HG03565 (cell line): ENCODE results near the gene CEBPG.

Experiments used
- ATAC-seq: cut with Tn5 transposase; IDR thresholded peaks from one replicate; pipeline ENCODE4 v1.9.1; 2021; ENCODE audit warnings: mild to moderate bottlenecking, moderate library complexity; ENCODE audit not compliant: unreplicated experiment

Gene CEBPG

DNA sequence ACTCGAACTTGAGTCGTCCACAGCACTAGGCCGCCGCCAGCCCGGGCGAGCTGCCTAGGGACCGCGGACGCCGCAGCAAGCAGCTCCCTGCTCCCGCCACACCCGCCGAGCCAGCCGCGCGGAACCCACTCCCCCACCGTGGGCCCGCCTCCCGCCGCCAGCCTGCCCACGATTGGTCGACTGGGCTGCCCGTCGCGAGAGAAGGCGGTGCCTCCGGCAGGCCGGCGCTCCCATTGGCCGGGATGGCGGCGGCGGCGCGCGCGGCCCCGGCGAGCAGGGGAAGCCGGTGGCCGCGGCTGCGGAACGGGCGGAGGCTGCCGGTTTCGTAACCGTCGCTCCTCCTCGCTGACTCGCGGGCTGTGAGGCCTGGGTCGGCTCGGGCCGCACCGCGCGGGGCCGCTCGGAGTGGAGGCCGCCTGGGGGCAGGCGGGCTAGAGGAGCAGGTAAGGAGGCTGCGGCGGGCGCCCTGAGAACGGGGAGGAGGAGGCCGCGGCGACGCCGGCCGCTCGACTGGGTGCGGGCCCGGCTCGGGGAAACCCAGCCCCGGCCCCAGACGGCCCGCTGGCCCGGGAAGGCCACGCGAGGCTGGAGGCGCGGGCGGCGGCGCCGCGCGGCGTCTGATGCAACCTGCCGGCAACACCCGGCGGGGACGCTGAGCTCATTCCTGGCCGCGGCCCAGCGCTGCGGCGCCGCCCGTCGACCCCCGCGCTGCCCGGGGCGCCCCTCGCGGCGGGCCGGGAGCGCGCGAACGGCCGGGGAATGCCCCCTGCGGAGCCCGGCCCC lies at the start of gene CEBPG:
Gene CEBPG, plus strand, starts transcription at position 257 of the 783 bp plus-strand sequence. CDS start 5,531 bp downstream, outside the sequence.
- peak; percentile 77 for ATAC-seq

- no peak for ATAC-seq
Measured at GRCh38 chr19:33324628-33325027, 48.9 kb upstream of the CEBPG start.

DNA sequence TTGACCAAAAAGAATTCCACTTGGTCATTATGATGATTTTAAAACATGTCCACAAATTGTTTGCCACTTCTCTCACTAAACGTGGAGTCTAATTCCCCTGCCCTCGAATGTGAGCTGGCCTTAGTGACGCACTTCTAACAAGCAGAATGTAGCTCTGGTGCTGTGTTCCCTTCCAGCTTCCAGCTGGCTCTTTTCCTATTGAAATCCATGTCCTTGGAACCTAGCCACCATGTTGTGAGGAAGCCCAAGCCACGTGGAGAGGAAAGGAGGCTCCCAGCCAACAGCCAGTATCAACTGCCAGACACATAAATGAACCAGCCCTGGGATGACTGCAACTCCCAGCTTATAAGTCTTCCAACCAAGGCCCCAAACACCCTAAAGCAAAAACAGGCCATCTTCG lies 47.6 kb upstream of the CEBPG start:
- ATAC-seq = no peak

DNA sequence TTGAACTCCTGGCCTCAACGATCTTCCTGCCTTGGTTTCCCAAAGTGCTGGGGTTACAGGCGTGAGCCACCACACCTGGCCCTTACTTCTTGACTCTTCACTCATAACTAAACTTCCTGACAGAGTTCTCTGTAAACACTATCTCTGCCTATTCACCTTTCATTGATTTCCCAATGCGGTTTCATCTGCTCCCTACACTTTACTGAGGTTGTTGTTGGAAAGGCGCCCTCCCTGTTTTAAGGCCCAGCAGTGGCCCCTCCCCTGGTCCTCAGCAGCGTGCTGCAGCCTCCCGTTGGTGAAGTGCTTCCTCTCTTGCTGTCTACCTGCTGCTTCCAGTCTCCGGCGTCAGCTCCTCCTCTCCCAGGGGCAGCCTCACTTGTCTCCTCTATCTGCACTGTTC lies 44.4 kb upstream of the CEBPG start:
- ATAC-seq = no peak

DNA sequence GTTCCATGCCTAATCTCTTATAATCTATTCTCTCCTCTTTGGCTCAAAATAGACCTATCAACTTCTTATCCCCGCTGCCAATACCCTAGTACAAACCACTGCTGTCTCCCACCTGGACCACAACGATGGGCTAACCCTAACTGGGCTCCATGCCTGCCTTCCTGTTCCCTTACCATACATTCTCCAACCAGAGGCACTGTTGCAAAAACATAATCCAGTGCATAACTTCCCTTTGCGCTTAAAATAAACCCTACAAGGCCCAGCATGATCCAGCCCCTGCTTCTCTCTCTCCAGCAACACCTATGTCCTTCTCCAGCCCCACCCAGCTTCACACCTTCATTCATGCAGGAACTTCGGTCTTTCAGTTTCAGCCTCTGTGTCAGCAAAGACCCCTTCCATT lies 43.8 kb upstream of the CEBPG start:
- ATAC-seq = no peak

DNA sequence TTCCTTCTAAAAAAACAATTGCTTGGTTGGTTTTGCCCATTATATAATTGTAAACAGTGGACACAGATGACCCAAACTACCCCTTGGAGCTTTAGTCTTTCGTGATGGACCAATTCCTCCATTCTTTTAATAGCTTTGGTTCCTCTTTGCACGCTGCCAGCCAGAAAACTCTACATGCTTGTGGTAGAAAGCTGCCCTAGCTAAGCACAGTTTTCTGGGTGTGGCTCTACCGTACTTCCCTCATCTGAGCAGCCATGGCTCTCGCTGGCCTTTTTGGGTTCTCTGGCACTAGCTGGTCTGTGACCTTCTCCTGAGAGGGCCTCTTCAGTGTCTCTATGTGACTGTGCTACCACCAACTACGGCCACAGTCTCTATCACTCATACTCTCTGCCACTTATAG lies 41.3 kb upstream of the CEBPG start:
- no peak for ATAC-seq

- ATAC-seq = no peak
Measured at GRCh38 chr19:33333151-33333550, 40.4 kb upstream of the CEBPG start.

GRCh38 chr19:33333642-33334041 lies 39.9 kb upstream of the CEBPG start:
- no peak for ATAC-seq

DNA sequence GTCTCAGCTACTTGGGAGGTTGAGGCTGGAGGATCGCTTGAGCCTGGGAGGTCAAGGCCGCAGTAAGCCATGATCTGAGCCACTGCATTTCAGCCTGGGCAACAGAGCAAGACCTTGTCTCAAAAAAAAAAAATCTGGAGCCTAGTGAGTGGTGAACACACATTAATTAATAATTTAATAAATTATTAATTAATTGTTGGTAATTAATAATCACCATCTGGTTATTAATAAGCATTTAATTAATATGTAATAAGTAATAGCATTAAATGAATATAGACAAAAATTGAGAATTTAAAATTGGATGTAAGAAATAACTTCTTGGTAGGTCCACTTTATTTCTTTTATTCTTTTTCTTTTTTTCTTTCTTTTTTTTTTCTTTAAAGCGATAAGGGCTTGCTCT lies 39.2 kb upstream of the CEBPG start:
- no peak for ATAC-seq

DNA sequence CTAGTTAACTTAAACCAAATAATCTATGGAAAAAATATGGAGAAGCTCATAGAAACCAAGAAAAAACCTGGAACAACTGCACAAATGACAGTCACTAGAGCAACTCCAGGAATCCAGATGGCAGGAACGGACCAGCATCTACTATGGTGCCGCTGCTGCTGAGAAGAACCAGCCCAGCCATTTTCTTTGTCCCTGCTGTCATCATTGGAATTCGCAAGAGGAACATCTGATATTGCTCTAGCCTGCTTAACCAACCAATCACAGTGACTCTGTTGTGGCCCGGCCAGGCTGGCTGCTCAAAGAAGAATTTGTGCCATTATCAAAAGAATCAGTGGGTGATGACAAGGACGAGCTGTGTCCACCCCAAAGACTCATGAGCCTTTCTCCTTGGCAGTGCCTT lies 38.1 kb upstream of the CEBPG start:
- ATAC-seq = no peak

- ATAC-seq = no peak
Measured at GRCh38 chr19:33339016-33339984, 34.2 kb upstream of the CEBPG start.

DNA sequence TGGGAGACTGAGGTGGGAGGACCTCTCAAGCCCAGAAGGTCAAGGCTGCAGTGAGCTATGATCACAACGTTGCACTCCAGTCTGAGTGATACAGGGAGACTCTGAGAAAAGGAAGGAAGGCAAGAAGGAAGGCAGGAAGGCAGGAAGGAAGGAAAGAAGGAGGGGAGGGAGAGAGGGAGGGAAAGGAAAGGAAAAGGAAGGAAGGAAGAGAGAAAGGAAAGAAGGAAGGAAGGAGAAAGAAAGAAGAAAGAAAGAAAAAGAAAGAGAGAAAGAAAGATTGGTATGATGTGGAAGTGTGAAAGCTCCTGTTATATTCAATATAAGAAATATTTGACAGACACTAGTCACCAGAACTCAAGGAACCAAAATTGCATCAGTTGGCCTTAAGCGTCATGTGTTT lies 32.5 kb upstream of the CEBPG start:
- no peak for ATAC-seq

DNA sequence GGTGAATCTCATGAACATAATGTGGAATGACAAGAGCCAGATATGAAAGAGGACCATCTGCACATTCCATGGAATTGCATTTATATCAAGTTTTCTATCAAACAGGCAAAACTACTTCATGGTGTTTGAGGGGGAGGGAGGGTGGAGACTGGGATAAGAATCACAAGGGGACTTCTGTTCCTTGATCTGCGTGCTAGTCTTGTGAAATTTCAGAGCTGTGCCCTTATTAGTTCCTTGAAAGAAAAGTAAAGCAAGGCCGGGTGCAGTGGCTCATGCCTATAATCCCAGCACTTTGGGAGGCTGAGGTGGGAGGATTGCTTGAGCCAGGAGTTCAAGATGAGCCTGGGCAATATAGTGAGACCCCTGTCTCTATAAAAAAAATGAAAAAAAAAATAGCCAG lies 30.2 kb upstream of the CEBPG start:
- ATAC-seq = no peak

- ATAC-seq = no peak
Measured at GRCh38 chr19:33343859-33344572, 29.5 kb upstream of the CEBPG start.

DNA sequence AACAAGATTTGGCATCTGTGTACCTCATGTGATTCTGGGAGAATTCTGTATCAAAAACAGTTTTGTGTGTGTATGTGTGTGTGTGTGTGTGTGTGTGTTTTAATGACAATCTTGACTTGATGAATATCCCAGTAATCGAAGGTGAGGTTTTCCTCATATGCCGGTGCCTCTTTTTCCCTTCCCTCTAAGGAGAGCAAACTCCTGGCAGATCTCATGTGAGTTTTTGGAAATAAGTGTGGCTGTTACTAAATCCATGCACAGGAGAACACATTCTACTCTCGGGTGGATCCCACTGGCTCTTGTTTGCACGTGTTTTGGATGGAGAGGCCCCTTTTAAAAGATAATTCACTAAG lies 29.0 kb upstream of the CEBPG start:
- ATAC-seq = no peak

- ATAC-seq = no peak
Measured at GRCh38 chr19:33345163-33345562, 28.3 kb upstream of the CEBPG start.

GRCh38 chr19:33346665-33347064 lies 26.8 kb upstream of the CEBPG start:
- no peak for ATAC-seq

- no peak for ATAC-seq
Measured at GRCh38 chr19:33347300-33347699, 26.2 kb upstream of the CEBPG start.

- no peak for ATAC-seq
Measured at GRCh38 chr19:33348301-33349010, 25.1 kb upstream of the CEBPG start.
